GOT3 (cell line): Measurements from ENCODE around the gene RPS6KA2.

Experiments
- DNase-seq: peaks from one replicate; lab custom pipeline; 2025; ENCODE audit warnings: mixed read lengths; lab: John Stamatoyannopoulos, UW

RPS6KA2 gene

DNA sequence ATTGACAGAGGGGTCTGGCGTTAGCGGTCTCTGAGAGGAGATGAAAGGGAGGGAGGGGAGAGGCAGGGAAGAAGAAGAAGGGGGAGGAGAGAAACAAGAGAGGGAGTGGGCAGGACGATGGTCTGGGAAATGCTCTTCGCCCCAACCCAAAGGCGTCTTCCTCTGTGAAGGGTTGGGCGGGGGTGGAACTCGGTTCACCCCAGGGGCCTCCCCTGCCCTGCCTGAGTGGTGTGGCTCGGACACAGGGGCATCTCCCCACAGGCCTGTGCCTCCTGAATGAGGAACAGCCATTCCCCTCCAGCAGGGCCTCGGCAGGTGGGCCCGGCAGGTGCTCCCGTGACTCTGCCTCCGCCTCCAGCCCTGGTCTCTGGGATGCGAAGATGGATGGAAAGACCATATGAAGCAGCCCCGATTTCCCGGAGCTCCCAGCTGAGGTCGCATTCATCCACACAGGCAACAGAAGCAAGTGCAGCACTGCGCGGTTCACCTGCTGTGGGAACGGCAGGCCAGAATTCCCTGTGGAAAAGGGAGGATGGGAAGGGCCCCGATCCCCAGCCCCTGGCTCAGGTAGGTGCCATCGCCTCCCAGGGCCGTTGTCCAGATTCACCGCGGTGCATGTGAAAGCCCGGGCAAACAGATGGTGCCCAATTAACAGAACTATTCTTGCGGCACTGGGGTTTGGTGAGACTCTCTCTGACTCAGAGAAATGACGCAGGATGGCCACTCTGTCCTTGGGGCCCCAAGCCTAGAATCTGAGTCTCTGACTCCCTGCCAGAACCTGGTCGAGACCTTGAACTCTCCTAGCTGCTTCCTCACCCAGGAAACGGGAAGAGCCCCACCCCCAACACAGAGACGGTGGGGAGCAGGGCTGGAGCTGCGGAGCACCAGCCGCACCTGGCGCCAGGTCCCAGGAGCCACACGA is 29.4 kb upstream of the RPS6KA2 start:
- DNase-seq, result no peak

- DNase-seq, result no peak
Observed at GRCh38 chr6:166655713-166656229, 28.7 kb upstream of the RPS6KA2 start.

GRCh38 chr6:166655251-166655650 is 28.2 kb upstream of the RPS6KA2 start:
- DNase-seq, result no peak

DNA sequence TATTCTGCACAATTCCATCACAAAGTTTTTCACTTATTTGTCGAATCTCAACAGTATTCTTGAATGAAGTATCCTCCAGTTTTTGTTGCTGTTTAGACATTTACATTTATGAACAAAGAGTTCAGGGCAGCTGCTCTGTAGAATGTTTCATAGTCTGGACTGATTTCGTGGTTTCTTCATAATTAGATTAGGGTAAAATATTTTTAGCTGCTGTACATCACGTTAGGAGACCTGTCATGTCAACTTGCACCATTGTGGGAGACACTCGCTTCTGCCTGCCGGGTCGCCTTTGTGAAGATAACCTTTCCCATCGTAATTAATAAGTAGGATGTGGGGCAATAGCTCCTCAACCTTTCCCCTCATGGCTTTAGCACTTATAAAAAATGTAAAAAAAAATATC is 27.5 kb upstream of the RPS6KA2 start:
- DNase-seq, result no peak

GRCh38 chr6:166653639-166653941 is 26.5 kb upstream of the RPS6KA2 start:
- DNase-seq, result no peak

DNA sequence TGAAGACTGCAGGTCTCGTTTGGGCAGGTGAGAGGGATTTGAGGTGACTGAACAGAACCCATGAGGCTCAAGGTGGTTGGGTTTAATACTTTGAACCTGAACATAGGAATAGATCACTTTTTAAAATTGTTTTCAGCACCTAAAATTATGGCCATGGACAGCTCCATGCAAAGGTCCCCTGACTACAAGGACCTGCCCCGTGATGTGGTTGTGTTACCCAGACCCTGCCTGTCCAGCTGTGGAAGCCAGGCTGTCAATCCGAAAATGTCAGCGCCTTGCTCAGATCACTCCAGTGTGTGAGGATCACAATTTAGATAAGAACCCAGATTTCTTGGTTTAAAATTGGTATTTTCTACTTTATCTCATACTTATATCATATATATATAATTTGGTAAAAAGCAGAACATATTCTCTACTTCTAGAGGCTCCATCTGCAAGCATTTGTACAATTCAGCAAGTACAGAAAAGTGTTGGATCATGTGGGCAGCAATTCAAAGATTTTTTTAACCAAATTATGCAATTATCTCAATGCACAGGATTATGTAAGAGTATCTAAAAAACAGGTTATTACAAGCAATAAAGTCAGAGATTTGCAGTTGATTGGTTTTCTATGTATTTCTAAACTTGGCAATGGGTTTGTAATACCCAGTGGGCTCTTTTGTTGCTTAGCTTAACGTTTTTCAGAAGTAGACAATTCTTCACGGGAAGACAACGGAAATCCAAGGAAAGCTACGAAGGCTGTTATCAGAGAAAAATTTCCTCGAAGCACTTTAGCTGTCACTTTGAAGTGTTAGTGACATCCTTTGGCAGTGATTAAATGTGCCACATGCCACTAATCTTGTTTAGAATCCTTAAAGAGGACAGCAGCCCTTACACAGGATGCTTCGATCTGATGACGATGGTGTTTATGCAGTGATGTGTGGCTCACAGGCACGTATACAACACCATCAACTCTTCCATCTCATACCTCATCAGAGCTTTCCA is 24.1 kb upstream of the RPS6KA2 start:
- no peak for DNase-seq

- DNase-seq, result no peak
Observed at GRCh38 chr6:166650047-166650446, 23.0 kb upstream of the RPS6KA2 start.

GRCh38 chr6:166648846-166649245 is 21.8 kb upstream of the RPS6KA2 start:
- DNase-seq, result no peak

DNA sequence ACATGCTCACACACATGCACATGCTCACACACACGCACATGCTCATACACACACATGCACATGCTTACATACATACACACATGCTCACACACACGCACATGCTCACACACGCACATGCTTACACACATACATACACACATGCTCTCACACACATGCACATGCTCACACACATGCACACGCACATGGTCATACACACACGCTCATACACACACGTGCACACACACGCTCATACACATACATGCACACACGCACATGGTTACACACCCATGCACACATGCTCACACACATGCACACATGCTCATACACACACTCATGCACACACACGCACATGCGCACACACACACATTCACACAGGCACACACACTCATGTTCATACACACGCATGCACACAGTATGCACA is 20.8 kb upstream of the RPS6KA2 start:
- no peak for DNase-seq

DNA sequence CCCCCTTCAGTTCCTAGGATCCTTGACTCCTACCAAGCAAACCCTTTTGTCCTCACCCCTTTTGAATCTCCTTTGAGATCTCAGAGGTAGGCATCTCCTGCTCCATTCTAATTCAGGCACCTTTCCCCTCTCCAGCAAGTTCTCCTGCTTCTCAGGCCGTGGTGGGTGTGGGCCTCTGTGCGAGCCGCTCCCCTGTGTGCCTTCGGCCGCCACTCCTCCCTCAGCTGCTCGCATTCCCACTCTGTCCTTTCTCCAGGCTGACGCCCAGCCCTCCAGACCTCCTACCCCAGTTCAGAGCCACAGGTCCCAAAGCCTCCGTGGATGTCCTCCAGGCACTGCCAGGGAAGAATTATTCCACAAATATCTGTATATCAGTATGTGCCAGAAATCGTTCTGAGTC is 19.7 kb upstream of the RPS6KA2 start:
- no peak for DNase-seq

DNA sequence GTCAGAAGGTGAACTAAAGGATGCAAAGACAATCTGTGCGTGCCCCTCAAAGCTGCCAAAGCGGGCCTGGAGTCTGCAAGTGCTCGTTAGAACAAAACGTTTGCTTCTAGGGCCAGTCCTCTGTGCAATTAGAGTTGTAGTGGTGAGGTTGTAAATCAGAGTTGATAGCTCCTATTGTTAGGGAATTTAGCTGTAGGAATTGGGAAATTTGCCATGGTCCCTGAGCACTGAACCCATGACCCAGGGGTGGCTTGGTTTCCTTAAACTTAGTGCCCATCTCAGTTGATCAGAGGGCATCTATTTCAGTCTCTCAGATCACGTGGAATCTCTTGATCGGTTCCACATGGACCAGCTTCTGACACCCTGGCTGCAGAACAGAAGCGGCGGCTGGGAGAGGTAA is 18.8 kb upstream of the RPS6KA2 start:
- DNase-seq, result no peak

GRCh38 chr6:166644681-166645080 is 17.6 kb upstream of the RPS6KA2 start:
- no peak for DNase-seq

DNA sequence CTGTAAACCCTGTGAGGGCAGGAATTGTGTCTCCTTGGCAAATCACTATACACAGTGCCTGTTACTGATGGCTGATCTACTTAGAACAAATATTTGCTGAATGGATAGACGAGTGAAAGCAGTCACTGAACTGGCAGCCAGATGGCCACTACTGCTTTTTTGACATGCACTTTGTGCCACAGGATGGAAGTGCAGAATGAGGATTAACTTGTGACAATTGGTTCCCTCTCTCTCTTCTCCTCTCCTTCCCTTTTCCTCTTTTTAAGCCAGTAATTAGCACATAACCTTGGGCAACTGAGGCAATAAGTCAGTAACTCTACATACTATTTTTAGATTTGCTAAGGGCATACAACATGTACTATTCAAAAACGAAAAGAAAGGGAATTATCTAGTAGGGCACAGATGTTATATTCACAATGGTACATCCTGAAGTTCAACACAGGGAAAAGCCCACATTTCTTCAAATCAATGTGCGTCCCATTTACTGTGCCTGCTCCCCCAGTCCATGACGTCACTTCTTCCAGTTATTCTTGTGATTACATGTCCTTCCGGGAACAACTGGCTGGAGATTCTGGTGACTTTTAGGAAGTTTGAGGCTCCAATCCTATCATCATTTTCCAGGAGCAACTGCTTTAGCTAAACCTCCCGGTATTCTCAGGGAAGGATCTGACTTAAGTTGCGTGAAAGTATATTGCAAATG is 17.0 kb upstream of the RPS6KA2 start:
- no peak for DNase-seq

DNA sequence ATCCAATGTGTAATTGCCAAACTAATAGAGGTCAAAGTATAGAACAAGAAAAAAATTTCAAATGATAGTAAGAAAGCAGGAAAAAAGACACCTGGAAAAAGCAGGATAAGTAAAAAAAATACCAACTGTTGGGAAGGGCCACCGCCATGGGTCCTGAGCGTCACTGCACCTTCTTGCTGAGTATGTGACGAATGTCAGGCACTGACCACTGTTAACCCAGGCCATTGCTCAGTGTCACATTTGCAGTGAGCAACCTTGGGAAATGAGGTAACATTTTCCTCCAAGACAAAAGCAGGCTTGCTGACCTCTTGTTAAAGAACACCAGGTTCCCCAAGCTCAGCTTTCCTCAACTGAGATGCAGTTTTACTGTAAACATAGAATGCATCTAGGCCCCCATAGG is 15.6 kb upstream of the RPS6KA2 start:
- no peak for DNase-seq

GRCh38 chr6:166640342-166641043 is 13.4 kb upstream of the RPS6KA2 start:
- DNase-seq, result no peak

GRCh38 chr6:166639921-166640320 is 12.9 kb upstream of the RPS6KA2 start:
- DNase-seq, result no peak

GRCh38 chr6:166638573-166638964 is 11.5 kb upstream of the RPS6KA2 start:
- DNase-seq, result no peak

DNA sequence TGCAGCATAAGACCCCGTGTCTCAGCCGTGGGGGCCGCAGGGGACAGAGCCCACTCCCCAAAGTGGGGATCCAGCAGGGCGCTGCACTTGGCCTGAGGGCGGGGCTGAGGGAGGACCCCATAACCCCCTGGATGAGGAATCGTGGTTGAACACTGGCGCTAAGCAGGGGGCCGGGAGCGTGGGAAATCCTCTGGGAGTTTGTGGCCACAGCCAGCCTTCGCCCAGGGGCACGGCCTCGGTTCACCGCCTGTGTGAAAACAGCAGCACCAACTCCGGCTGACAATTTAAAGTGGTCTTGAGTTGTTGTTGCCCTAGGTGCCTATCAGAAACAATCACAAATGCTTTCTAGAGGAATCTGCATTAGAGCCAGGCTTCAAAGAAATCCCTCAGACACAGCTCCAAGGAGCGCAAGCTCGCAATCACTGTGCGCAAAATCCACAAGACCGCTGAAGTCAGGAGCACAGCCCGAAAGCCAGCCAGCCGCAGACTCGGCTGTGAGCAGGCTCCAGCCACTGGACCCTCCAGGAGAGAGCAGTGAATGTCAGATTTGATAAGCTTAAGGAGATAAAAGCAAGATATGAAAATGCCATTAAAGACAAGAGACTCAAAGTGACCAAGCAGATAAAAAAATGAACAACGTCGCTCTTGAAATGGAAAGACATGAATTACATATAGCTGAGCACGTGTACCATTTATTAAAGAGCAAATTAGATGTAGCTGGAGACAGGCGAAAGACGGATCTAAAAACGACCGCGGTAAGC is 10.9 kb upstream of the RPS6KA2 start:
- DNase-seq, result no peak

DNA sequence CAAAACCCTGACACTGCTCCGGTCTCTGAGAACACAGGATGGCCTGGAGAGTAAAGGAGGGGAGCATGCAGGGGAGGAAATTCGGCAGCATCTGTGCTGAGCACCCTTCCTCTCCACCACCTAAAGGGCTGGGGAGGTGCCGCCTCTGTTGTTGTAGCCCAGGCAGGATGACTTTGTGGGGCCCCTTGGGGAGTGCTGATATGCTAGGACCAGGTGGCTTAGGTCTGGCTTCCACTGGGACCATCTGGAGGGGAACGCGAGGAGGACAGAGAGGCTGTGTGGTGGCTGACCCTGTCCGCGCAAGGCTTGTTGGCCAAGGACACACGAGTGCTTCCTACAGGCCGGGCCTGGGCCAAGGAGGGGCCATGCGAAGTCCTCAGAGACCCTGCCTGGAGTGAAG is 9.9 kb upstream of the RPS6KA2 start:
- DNase-seq, result no peak

GRCh38 chr6:166636191-166636933 is 9.3 kb upstream of the RPS6KA2 start:
- no peak for DNase-seq
